Subcutaneous abdominal adipose tissue (tissue), 5 donors: ENCODE measurements around the gene CACNA1F.
A peak's percentile ranks its signal among the peaks of the same experiment; 100 is the strongest.

Experiments used
- H3K27ac ChIP-seq: one replicate; pipeline ENCODE4 v1.7.0; 2013; ENCODE audit warnings: low read depth, mild to moderate bottlenecking, inconsistent platforms, low read length, moderate library complexity
- H3K27me3 ChIP-seq, 5 donors: one replicate each; pipeline ENCODE4 v1.7.0; 2013; ENCODE audit warnings: low read length in 5 of 5, inconsistent platforms in 1 of 5; ENCODE audit not compliant: control insufficient read depth in 5 of 5, insufficient read depth in 4 of 5
- H3K36me3 ChIP-seq, 5 donors: one replicate each; pipeline ENCODE4 v1.7.0; 2013; ENCODE audit warnings: low read length in 5 of 5; ENCODE audit not compliant: control insufficient read depth in 5 of 5, insufficient read depth in 5 of 5
- H3K4me1 ChIP-seq, 5 donors: one replicate each; pipeline ENCODE4 v1.7.0; 2013; ENCODE audit warnings: low read length in 5 of 5, mild to moderate bottlenecking in 3 of 5, moderate library complexity in 1 of 5; ENCODE audit not compliant: control insufficient read depth in 5 of 5, insufficient read depth in 5 of 5
- H3K4me3 ChIP-seq, 5 donors: one replicate each; pipeline ENCODE4 v1.7.0; 2013; ENCODE audit warnings: low read length in 5 of 5, low read depth in 1 of 5
- H3K9ac ChIP-seq, 5 donors: one replicate each; pipeline ENCODE4 v1.7.0; 2013; ENCODE audit warnings: low read length in 5 of 5, mild to moderate bottlenecking in 4 of 5, moderate library complexity in 3 of 5
- H3K9me3 ChIP-seq, 5 donors: one replicate each; pipeline ENCODE4 v1.7.0; 2013; ENCODE audit warnings: low read length in 5 of 5; ENCODE audit not compliant: control insufficient read depth in 5 of 5
- donor health status: healthy.
- donor health status: healthy.
- donor health status: healthy.
- donor health status: healthy.
- donor health status: healthy.

The CACNA1F gene

GRCh38 chrX:49204017-49204416, 29.1 kb downstream of the CACNA1F start:
- no peaks in the 10 kb centered on the region for H3K36me3 ChIP-seq
- no peak overlapping the region for H3K9ac ChIP-seq
- H3K27ac ChIP-seq = no peak overlapping the region
- H3K27me3 ChIP-seq = peaks cover 0 to 22% (median 13%) of the 10 kb centered on the region in 5 donors
- H3K4me1 ChIP-seq = peaks cover 0 to 11% (median 6%) of the 10 kb centered on the region in 5 donors
- no peaks in the 10 kb centered on the region for H3K9me3 ChIP-seq
- no peak overlapping the region for H3K4me3 ChIP-seq

- Histone ChIP-seq H3K9me3 (no peaks in the 10 kb centered on the region), H3K9ac (no peak overlapping the region), H3K36me3 (no peaks in the 10 kb centered on the region), H3K4me1 (peaks cover 0 to 11% (median 6%) of the 10 kb centered on the region in 5 donors), H3K4me3 (no peak overlapping the region), H3K27ac (no peak overlapping the region), H3K27me3 (peaks cover 0 to 20% (median 11%) of the 10 kb centered on the region in 5 donors)
These were observed 29.6 kb downstream of the CACNA1F start for GRCh38 chrX:49203536-49203935.

GRCh38 chrX:49202022-49202421, 31.1 kb downstream of the CACNA1F start:
- Histone ChIP-seq H3K9ac (no peak overlapping the region), H3K4me1 (peaks cover 0 to 11% (median 6%) of the 10 kb centered on the region in 5 donors), H3K27ac (no peak overlapping the region), H3K4me3 (no peak overlapping the region), H3K27me3 (peaks cover 0 to 22% (median 11%) of the 10 kb centered on the region in 5 donors), H3K36me3 (no peaks in the 10 kb centered on the region), H3K9me3 (no peaks in the 10 kb centered on the region)

- no peak within 1 kb of the TSS for H3K27ac ChIP-seq
- H3K36me3 ChIP-seq = no peaks in the 10 kb centered on the region
- peaks cover 0 to 14% (median 6%) of the 10 kb centered on the region in 5 donors for H3K27me3 ChIP-seq
- H3K4me1 ChIP-seq = peaks cover 0 to 11% (median 6%) of the 10 kb centered on the region in 5 donors
- H3K9ac ChIP-seq = peak within 1 kb of the TSS in 1 of 5 donors; percentile 42
- peak within 1 kb of the TSS; percentile 13 to 59 (median 42) for H3K4me3 ChIP-seq
- no peaks in the 10 kb centered on the region for H3K9me3 ChIP-seq
These were observed 33.0 kb downstream of the CACNA1F start, which contains the start of gene SYP for GRCh38 chrX:49199906-49200771. SYP (minus strand) TSS chrX:49200193; CDS start chrX:49200186, 7 bp downstream.

GRCh38 chrX:49199315-49199595, 33.9 kb downstream of the CACNA1F start:
- no peak overlapping the region for H3K4me3 ChIP-seq
- no peaks in the 10 kb centered on the region for H3K36me3 ChIP-seq
- H3K9ac ChIP-seq = no peak overlapping the region

GRCh38 chrX:49198540-49199314, 34.4 kb downstream of the CACNA1F start:
- no peak overlapping the region for H3K9ac ChIP-seq
- no peak overlapping the region for H3K4me3 ChIP-seq

More at GRCh38 chrX:49199315-49199595, 33.9 kb downstream of the CACNA1F start:
- Histone ChIP-seq H3K4me1 (peaks cover 0 to 11% (median 6%) of the 10 kb centered on the region in 5 donors), H3K27me3 (peaks cover 0 to 7% (median 6%) of the 10 kb centered on the region in 5 donors), H3K9me3 (no peaks in the 10 kb centered on the region), H3K27ac (no peak overlapping the region)

GRCh38 chrX:49197543-49198087, 35.5 kb downstream of the CACNA1F start:
- no peak overlapping the region for H3K9ac ChIP-seq
- no peak overlapping the region for H3K27ac ChIP-seq
- H3K9me3 ChIP-seq = no peaks in the 10 kb centered on the region
- H3K36me3 ChIP-seq = no peaks in the 10 kb centered on the region
- peaks cover 0 to 11% (median 6%) of the 10 kb centered on the region in 5 donors for H3K4me1 ChIP-seq
- peaks cover 0 to 7% (median 0%) of the 10 kb centered on the region in 5 donors for H3K27me3 ChIP-seq
- H3K4me3 ChIP-seq = no peak overlapping the region

More at GRCh38 chrX:49198540-49199314, 34.4 kb downstream of the CACNA1F start:
- peaks cover 0 to 7% (median under 1%) of the 10 kb centered on the region in 5 donors for H3K27me3 ChIP-seq
- peaks cover 0 to 11% (median 6%) of the 10 kb centered on the region in 5 donors for H3K4me1 ChIP-seq
- no peak overlapping the region for H3K27ac ChIP-seq
- no peaks in the 10 kb centered on the region for H3K9me3 ChIP-seq
- H3K36me3 ChIP-seq = no peaks in the 10 kb centered on the region

GRCh38 chrX:49193542-49193964, 39.6 kb downstream of the CACNA1F start:
- no peaks in the 10 kb centered on the region for H3K9me3 ChIP-seq
- H3K36me3 ChIP-seq = no peaks in the 10 kb centered on the region
- peaks cover 0 to 7% (median 2%) of the 10 kb centered on the region in 5 donors for H3K27me3 ChIP-seq
- H3K4me1 ChIP-seq = peaks cover 0 to 10% (median 8%) of the 10 kb centered on the region in 5 donors
- H3K9ac ChIP-seq = no peak overlapping the region
- no peak overlapping the region for H3K27ac ChIP-seq
- H3K4me3 ChIP-seq = no peak overlapping the region

- no peaks in the 10 kb centered on the region for H3K9me3 ChIP-seq
- no peak overlapping the region for H3K9ac ChIP-seq
- H3K27me3 ChIP-seq = peaks cover 0 to 7% (median 3%) of the 10 kb centered on the region in 5 donors
- H3K27ac ChIP-seq = no peak overlapping the region
- no peak overlapping the region for H3K4me3 ChIP-seq
- H3K4me1 ChIP-seq = peaks cover 0 to 10% (median 8%) of the 10 kb centered on the region in 5 donors
- H3K36me3 ChIP-seq = no peaks in the 10 kb centered on the region
These were observed 40.3 kb downstream of the CACNA1F start for GRCh38 chrX:49192722-49193328.
